WTC11 (cell line): ENCODE results near the gene RTKN. TPM values are rescaled to one million over a fixed set of nuclear protein-coding genes. Genes with fewer than 3 reads are reported as not detected.
A peak's percentile ranks its signal among the peaks of the same experiment; 100 is the strongest.

Experiments
- ATAC-seq: fragments of 200-7000 bp; cut with Tn5 transposase; 2 replicates; pipeline ENCODE4 v1.10.0; 2021; ENCODE audit warnings: mild to moderate bottlenecking, moderate library complexity
- CTCF ChIA-PET: fragments of 300-600 bp; sonication (Branson Sonifier 250); formaldehyde crosslinking; loops from one replicate; lab custom pipeline; 2021; ENCODE audit warnings: antibody characterized with exemption; lab: Charles Lee
- POLR2A ChIA-PET: fragments of 350-600 bp; sonication (Branson Sonifier 250); formaldehyde crosslinking; loops from one replicate; lab custom pipeline; 2021; ENCODE audit warnings: antibody characterized with exemption; lab: Charles Lee
- DNase-seq: peaks from one replicate; pipeline ENCODE4 v3.0.0; 2021; ENCODE audit warnings: low spot score
- H3K27ac Mint-ChIP-seq: 2 replicates; pipeline ENCODE4 v1.8.0; 2021; ENCODE audit warnings: mixed read lengths
- H3K27me3 Mint-ChIP-seq: 2 replicates; pipeline ENCODE4 v1.8.0; 2021; ENCODE audit warnings: low read depth, mild to moderate bottlenecking, moderate library complexity, mixed read lengths
- H3K36me3 Mint-ChIP-seq: 2 replicates; pipeline ENCODE4 v1.8.0; 2021; ENCODE audit warnings: mixed read lengths
- H3K4me1 Mint-ChIP-seq: 2 replicates; pipeline ENCODE4 v1.8.0; 2022; ENCODE audit warnings: mixed read lengths
- H3K4me3 Mint-ChIP-seq: 2 replicates; pipeline ENCODE4 v1.8.0; 2021; ENCODE audit warnings: mild to moderate bottlenecking, moderate library complexity, mixed read lengths
- H3K9me3 Mint-ChIP-seq: 2 replicates; pipeline ENCODE4 v1.8.0; 2021; ENCODE audit warnings: mixed read lengths
- CREB1 ChIP-seq: sonication (generic); formaldehyde crosslinking; IDR thresholded peaks from 2 replicates; pipeline ENCODE4 v1.8.0; 2023; ENCODE audit warnings: mild to moderate bottlenecking, missing genetic modification reagents
- HMGA2 ChIP-seq: fragments of 250-450 bp; sonication (Bioruptor Pico); IDR thresholded peaks from 2 replicates; pipeline ENCODE4 v1.4.0; 2021; ENCODE audit warnings: mild to moderate bottlenecking, moderate library complexity
- NFATC4 ChIP-seq: fragments of 250-450 bp; sonication (Bioruptor Pico); IDR thresholded peaks from 2 replicates; pipeline ENCODE4 v1.9.0; 2021; ENCODE audit warnings: mild to moderate bottlenecking
- SMAD4 ChIP-seq: sonication (generic); formaldehyde crosslinking; IDR thresholded peaks from 2 replicates; pipeline ENCODE4 v1.8.0; 2022; ENCODE audit warnings: mild to moderate bottlenecking, missing genetic modification reagents
- SOX15 ChIP-seq: fragments of 250-450 bp; sonication (Bioruptor Pico); IDR thresholded peaks from 2 replicates; pipeline ENCODE4 v1.9.0; 2021; ENCODE audit warnings: mild to moderate bottlenecking
- TCF7 ChIP-seq: sonication (generic); formaldehyde crosslinking; IDR thresholded peaks from 2 replicates; pipeline ENCODE4 v1.8.0; 2022; ENCODE audit warnings: mild to moderate bottlenecking, low read depth, missing genetic modification reagents, moderate library complexity
- TP53 ChIP-seq: sonication (generic); formaldehyde crosslinking; IDR thresholded peaks from 2 replicates; pipeline ENCODE4 v1.8.1; 2023; ENCODE audit warnings: mild to moderate bottlenecking, missing genetic modification reagents
- ZNF121 ChIP-seq: sonication (generic); formaldehyde crosslinking; IDR thresholded peaks from 2 replicates; pipeline ENCODE4 v1.8.0; 2023; ENCODE audit warnings: missing genetic modification reagents
- ZNF423 ChIP-seq: fragments of 250-450 bp; sonication (Bioruptor Pico); IDR thresholded peaks from 2 replicates; pipeline ENCODE4 v2.1.2; 2022; ENCODE audit warnings: mild to moderate bottlenecking, moderate library complexity
- ZNF671 ChIP-seq: fragments of 250-450 bp; sonication (Bioruptor Pico); IDR thresholded peaks from 2 replicates; pipeline ENCODE4 v1.8.0; 2021; ENCODE audit warnings: mild to moderate bottlenecking
- total RNA-seq: library from RNA; stranded (reverse); gene quantifications from 3 replicates; pipeline ENCODE4 v1.2.3, GENCODE V29; 2021
- TF ChIP-seq, protein P1 (sequence below): sonication (generic); formaldehyde crosslinking; IDR thresholded peaks from 2 replicates; pipeline ENCODE4 v1.8.1; 2023; ENCODE audit warnings: mild to moderate bottlenecking, missing genetic modification reagents, moderate library complexity
- TF ChIP-seq, protein P2 (sequence below): sonication (generic); formaldehyde crosslinking; IDR thresholded peaks from 2 replicates; pipeline ENCODE4 v1.8.0; 2023; ENCODE audit warnings: missing genetic modification reagents
- TF ChIP-seq, protein P3 (sequence below): sonication (generic); formaldehyde crosslinking; IDR thresholded peaks from 2 replicates; pipeline ENCODE4 v1.8.1; 2023; ENCODE audit warnings: mild to moderate bottlenecking, missing genetic modification reagents, moderate library complexity
- TF ChIP-seq, protein P4 (sequence below): fragments of 200-600 bp; IDR thresholded peaks from 2 replicates; pipeline ENCODE4 v1.8.0; 2022; ENCODE audit warnings: antibody characterized with exemption
- TF ChIP-seq, protein P5 (sequence below): sonication (generic); formaldehyde crosslinking; IDR thresholded peaks from 2 replicates; pipeline ENCODE4 v1.8.1; 2023; ENCODE audit warnings: mild to moderate bottlenecking, missing genetic modification reagents

RTKN gene
- total RNA-seq, 1 experiment from 2014 or later, result 80.1 TPM

DNA sequence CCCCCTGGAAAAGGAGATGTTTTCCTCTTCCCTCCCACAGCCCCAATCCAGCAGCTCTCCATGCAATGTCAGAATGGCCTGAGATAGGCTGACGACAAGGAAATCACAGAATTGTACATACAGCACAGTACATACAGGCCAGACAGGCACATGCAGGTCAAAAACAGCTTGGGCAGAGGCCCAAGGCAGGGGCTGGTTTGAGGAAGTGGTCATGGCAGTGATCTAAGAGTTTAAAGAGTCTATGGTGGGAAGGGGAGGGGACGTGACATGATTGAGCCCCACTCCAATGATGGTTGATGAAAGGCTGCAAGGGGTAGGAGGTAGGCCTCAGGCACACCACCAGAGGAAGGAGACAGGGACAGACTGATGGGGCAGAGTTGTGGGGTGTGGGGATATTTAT is 65.9 kb downstream of the RTKN start:
- Mint-ChIP-seq H3K4me3 (no peak overlapping the region), H3K36me3 (peaks cover 12% of the 10 kb centered on the region), H3K9me3 (no peaks in the 10 kb centered on the region), H3K27me3 (no peaks in the 10 kb centered on the region), H3K27ac (peak overlapping the region; percentile 42; the same call in 1 of the 2 replicates), H3K4me1 (peaks cover 46% of the 10 kb centered on the region)
- ChIA-PET CTCF (interaction anchor here (1.8 to 3.2 kb wide), 2 partner anchors 15 to 42 kb away, joined by 7 to 35 read pairs; no protein-coding TSS in a partner anchor), POLR2A (interaction anchor here (1.7 kb wide), 1 partner anchor 15 kb away, joined by 7 read pairs; no protein-coding TSS in a partner anchor)
- ATAC-seq, result no peak
- TF ChIP-seq SOX15 (no peak), SMAD4 (CRISPR knock-in tag) (no peak), ZNF121 (no peak), TCF7 (CRISPR knock-in tag) (no peak), TP53 (CRISPR knock-in tag) (no peak), NFATC4 (CRISPR knock-in tag) (no peak), ZNF423 (CRISPR knock-in tag) (no peak), CREB1 (no peak), ZNF671 (CRISPR knock-in tag) (no peak), HMGA2 (CRISPR knock-in tag) (no peak)
- TF ChIP-seq, protein P1, sequence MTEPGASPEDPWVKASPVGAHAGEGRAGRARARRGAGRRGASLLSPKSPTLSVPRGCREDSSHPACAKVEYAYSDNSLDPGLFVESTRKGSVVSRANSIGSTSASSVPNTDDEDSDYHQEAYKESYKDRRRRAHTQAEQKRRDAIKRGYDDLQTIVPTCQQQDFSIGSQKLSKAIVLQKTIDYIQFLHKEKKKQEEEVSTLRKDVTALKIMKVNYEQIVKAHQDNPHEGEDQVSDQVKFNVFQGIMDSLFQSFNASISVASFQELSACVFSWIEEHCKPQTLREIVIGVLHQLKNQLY (CRISPR knock-in tag), result no peak
- TF ChIP-seq, protein P2, sequence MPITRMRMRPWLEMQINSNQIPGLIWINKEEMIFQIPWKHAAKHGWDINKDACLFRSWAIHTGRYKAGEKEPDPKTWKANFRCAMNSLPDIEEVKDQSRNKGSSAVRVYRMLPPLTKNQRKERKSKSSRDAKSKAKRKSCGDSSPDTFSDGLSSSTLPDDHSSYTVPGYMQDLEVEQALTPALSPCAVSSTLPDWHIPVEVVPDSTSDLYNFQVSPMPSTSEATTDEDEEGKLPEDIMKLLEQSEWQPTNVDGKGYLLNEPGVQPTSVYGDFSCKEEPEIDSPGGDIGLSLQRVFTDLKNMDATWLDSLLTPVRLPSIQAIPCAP (CRISPR knock-in tag), result no peak
- TF ChIP-seq, protein P3, sequence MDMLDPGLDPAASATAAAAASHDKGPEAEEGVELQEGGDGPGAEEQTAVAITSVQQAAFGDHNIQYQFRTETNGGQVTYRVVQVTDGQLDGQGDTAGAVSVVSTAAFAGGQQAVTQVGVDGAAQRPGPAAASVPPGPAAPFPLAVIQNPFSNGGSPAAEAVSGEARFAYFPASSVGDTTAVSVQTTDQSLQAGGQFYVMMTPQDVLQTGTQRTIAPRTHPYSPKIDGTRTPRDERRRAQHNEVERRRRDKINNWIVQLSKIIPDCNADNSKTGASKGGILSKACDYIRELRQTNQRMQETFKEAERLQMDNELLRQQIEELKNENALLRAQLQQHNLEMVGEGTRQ (CRISPR knock-in tag), result no peak
- TF ChIP-seq, protein P4, sequence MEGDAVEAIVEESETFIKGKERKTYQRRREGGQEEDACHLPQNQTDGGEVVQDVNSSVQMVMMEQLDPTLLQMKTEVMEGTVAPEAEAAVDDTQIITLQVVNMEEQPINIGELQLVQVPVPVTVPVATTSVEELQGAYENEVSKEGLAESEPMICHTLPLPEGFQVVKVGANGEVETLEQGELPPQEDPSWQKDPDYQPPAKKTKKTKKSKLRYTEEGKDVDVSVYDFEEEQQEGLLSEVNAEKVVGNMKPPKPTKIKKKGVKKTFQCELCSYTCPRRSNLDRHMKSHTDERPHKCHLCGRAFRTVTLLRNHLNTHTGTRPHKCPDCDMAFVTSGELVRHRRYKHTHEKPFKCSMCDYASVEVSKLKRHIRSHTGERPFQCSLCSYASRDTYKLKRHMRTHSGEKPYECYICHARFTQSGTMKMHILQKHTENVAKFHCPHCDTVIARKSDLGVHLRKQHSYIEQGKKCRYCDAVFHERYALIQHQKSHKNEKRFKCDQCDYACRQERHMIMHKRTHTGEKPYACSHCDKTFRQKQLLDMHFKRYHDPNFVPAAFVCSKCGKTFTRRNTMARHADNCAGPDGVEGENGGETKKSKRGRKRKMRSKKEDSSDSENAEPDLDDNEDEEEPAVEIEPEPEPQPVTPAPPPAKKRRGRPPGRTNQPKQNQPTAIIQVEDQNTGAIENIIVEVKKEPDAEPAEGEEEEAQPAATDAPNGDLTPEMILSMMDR, result no peak
- TF ChIP-seq, protein P5, sequence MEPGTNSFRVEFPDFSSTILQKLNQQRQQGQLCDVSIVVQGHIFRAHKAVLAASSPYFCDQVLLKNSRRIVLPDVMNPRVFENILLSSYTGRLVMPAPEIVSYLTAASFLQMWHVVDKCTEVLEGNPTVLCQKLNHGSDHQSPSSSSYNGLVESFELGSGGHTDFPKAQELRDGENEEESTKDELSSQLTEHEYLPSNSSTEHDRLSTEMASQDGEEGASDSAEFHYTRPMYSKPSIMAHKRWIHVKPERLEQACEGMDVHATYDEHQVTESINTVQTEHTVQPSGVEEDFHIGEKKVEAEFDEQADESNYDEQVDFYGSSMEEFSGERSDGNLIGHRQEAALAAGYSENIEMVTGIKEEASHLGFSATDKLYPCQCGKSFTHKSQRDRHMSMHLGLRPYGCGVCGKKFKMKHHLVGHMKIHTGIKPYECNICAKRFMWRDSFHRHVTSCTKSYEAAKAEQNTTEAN (CRISPR knock-in tag), result no peak
- DNase-seq, result no peak

Other genes starting within 250 kb of the RTKN start
- 192 to 251 TPM (median 193 TPM) in 3 replicates for gene MTHFD2, start 243.3 kb downstream of the RTKN start, total RNA-seq
- 0.62 to 1.8 TPM (median 1.2 TPM) in 3 replicates for gene SLC4A5, start 98.5 kb downstream of the RTKN start, total RNA-seq
- gene DCTN1, start 61.6 kb downstream of the RTKN start, total RNA-seq, result 165 to 179 TPM (median 168 TPM) in 3 replicates
- 2.9 to 3.6 TPM (median 3.3 TPM) in 3 replicates for gene C2orf81, start 20.3 kb downstream of the RTKN start, total RNA-seq
- gene WDR54, start 20.2 kb downstream of the RTKN start, total RNA-seq, result 55.2 to 95.7 TPM (median 89.3 TPM) in 3 replicates
- 15.8 to 20.2 TPM (median 17.3 TPM) in 3 replicates for gene INO80B, start 13.2 kb upstream of the RTKN start, total RNA-seq
- gene WBP1, start 16.5 kb upstream of the RTKN start, total RNA-seq, result 66.0 to 86.6 TPM (median 86.0 TPM) in 3 replicates
- 63.3 to 73.7 TPM (median 67.6 TPM) in 3 replicates for gene MOGS, start 23.4 kb upstream of the RTKN start, total RNA-seq
- 52.1 to 62.6 TPM (median 55.0 TPM) in 3 replicates for gene MRPL53, start 30.7 kb upstream of the RTKN start, total RNA-seq
- 10.0 to 14.0 TPM (median 10.4 TPM) in 3 replicates for gene CCDC142, start 41.1 kb upstream of the RTKN start, total RNA-seq
- gene TTC31, start 41.1 kb upstream of the RTKN start, total RNA-seq, result 32.6 to 38.3 TPM (median 36.2 TPM) in 3 replicates
- gene LBX2, start 57.7 kb upstream of the RTKN start, total RNA-seq, result 1.0 to 1.8 TPM (median 1.8 TPM) in 3 replicates
- gene PCGF1, start 65.8 kb upstream of the RTKN start, total RNA-seq, result 13.7 to 15.7 TPM (median 15.4 TPM) in 3 replicates
- gene TLX2, start 72.5 kb upstream of the RTKN start, total RNA-seq, result 0.18 to 0.39 TPM (median 0.26 TPM) in 3 replicates
- 1.2 to 1.9 TPM (median 1.3 TPM) in 3 replicates for gene DQX1, start 84.3 kb upstream of the RTKN start, total RNA-seq
- 78.1 to 84.9 TPM (median 80.9 TPM) in 3 replicates for gene AUP1, start 87.8 kb upstream of the RTKN start, total RNA-seq
- 25.6 to 30.0 TPM (median 26.8 TPM) in 3 replicates for gene HTRA2, start 88.0 kb upstream of the RTKN start, total RNA-seq
- 21.1 to 27.2 TPM (median 23.9 TPM) in 3 replicates for gene LOXL3, start 112.0 kb upstream of the RTKN start, total RNA-seq
- gene DOK1, start 112.8 kb upstream of the RTKN start, total RNA-seq, result 15.3 to 16.9 TPM (median 15.9 TPM) in 3 replicates
- 5.9 to 9.2 TPM (median 8.5 TPM) in 3 replicates for gene M1AP, start 206.4 kb upstream of the RTKN start, total RNA-seq
- gene SEMA4F, start 212.3 kb upstream of the RTKN start, total RNA-seq, result 5.7 to 7.4 TPM (median 6.3 TPM) in 3 replicates